ENCODE results near the gene MINDY4. TPM values are rescaled to one million over a fixed set of nuclear protein-coding genes. Genes with fewer than 3 reads are reported as not detected.

Gene MINDY4
- total RNA-seq, 4 donors from 2014 or later, result 4.6 to 14.1 (median 6.8) TPM

DNA sequence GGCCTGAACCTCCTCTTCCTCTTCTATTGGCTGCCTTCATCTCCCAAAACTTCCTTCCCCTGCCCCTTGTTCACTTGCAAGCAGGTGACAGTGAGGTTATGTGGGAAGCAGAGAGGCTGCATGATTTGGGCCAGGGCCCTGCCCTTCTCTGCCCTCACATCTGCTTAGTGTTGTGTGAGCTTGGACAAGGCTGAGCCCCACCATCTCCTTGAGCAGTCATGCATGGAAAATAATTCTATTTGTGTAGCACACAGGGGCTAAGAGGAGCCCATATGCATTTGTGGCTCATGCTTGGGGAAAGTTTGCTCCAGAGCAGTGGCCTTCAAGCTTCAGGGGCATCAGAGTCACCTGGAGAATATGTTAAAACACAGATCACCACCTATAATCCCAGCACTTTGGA lies 113.7 kb downstream of the MINDY4 start:
- H3K4me3 ChIP-seq, result no peak overlapping the region
- no peaks in the 10 kb centered on the region for H3K9me3 ChIP-seq
- no peaks in the 10 kb centered on the region for H3K36me3 ChIP-seq
- H3K27me3 ChIP-seq, result no peaks in the 10 kb centered on the region
- in situ Hi-C loops (cut with MboI; ENCODE audit: low pct_ligation_motif_present in 1 of 4, low pct_unique_long_range_greater_than_20kb in 1 of 4, low sequenced_read_pairs in 3 of 4) (no loop called here), intact Hi-C loops (cut with DNase I; ENCODE audit: low total_unique reads) (no loop called here)
- TF ChIP-seq, protein P1, sequence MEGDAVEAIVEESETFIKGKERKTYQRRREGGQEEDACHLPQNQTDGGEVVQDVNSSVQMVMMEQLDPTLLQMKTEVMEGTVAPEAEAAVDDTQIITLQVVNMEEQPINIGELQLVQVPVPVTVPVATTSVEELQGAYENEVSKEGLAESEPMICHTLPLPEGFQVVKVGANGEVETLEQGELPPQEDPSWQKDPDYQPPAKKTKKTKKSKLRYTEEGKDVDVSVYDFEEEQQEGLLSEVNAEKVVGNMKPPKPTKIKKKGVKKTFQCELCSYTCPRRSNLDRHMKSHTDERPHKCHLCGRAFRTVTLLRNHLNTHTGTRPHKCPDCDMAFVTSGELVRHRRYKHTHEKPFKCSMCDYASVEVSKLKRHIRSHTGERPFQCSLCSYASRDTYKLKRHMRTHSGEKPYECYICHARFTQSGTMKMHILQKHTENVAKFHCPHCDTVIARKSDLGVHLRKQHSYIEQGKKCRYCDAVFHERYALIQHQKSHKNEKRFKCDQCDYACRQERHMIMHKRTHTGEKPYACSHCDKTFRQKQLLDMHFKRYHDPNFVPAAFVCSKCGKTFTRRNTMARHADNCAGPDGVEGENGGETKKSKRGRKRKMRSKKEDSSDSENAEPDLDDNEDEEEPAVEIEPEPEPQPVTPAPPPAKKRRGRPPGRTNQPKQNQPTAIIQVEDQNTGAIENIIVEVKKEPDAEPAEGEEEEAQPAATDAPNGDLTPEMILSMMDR (IDR thresholded peaks at IDR 0.05), result no peak
- TF ChIP-seq POLR2A (IDR thresholded peaks at IDR 0.05) (no peak), POLR2AphosphoS5 (IDR thresholded peaks at IDR 0.05) (no peak), EP300 (IDR thresholded peaks at IDR 0.05; ENCODE audit: low read depth) (no peak)
- H3K4me1 ChIP-seq, result peaks cover 0 to 6% (median 2%) of the 10 kb centered on the region in 4 donors
- DNase-seq, result no peak
- no peak overlapping the region for H3K27ac ChIP-seq

DNA sequence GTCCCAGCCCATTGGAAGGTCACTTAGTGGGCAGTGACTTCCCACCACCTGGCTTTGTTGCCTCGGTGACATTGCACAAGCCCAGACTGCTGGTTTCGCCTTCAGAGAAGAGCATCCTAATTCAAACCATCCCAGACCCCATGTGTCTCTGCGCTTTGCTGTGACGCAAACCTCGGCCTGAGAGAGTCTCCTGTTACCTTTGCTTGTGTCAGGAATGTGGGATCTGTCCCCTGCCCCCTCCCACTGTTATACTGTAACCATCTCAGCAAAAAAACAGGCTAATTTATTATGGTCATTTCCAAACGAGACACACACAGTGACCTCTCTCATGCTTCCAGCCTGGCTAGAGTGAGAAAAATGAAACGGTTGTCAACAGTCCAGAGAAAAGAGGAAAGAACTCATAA lies 115.4 kb downstream of the MINDY4 start:
- H3K4me3 ChIP-seq, result no peak overlapping the region
- TF ChIP-seq POLR2A (IDR thresholded peaks at IDR 0.05), result no peak
- H3K36me3 ChIP-seq, result no peaks in the 10 kb centered on the region
- peaks cover 0 to 3% (median 0%) of the 10 kb centered on the region in 4 donors for H3K4me1 ChIP-seq
- WGBS, 2 donors (ENCODE audit: low coverage in 1 of 2), result 67 to 83% methylated on average over 1 to 7 of the region's 7 CpGs
- no peaks in the 10 kb centered on the region for H3K9me3 ChIP-seq
- H3K27ac ChIP-seq, result no peak overlapping the region
- intact Hi-C loops (cut with DNase I; ENCODE audit: low total_unique reads), result no loop called here
- no peak for DNase-seq
- H3K27me3 ChIP-seq, result no peaks in the 10 kb centered on the region
- in situ Hi-C loops (cut with MboI; ENCODE audit: low pct_ligation_motif_present in 1 of 4, low pct_unique_long_range_greater_than_20kb in 1 of 4, low sequenced_read_pairs in 3 of 4), result no loop called here

DNA sequence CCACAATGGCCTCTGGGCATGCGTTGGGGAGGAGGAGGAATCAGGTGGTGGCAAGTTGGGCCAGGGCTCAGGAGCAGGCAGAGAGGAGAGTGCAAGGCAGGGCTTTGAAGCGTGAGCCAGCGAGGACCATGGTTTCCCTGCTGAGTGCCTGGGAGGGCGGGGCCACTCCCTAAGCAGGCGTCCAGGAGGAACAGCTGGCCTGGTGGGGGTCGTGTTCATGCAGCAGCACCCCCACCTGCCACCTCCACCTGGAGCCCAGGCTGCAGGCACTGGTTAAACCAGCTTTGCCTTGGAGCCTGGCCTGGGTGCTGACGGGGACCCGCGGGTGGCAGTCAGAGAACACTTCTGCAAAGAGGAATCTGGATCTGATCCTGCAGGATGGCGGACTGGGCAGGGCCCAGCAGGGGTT lies 116.3 kb downstream of the MINDY4 start:
- H3K4me1 ChIP-seq, result peaks cover 0 to 3% (median 0%) of the 10 kb centered on the region in 4 donors
- H3K4me3 ChIP-seq, result no peak overlapping the region
- no peak for TF ChIP-seq POLR2AphosphoS5 (IDR thresholded peaks at IDR 0.05)
- TF ChIP-seq, protein P1 (IDR thresholded peaks at IDR 0.05), result no peak
- no peak for TF ChIP-seq EP300 (IDR thresholded peaks at IDR 0.05; ENCODE audit: low read depth)
- TF ChIP-seq POLR2A (IDR thresholded peaks at IDR 0.05), result no peak
- WGBS, 2 donors (ENCODE audit: low coverage in 1 of 2), result 71% methylated on average over 10 of the region's 10 CpGs; no CpG with 5 or more reads in 1 of the 2 donors
- DNase-seq, result no peak
- intact Hi-C loops (cut with DNase I; ENCODE audit: low total_unique reads) (no loop called here), in situ Hi-C loops (cut with MboI; ENCODE audit: low pct_ligation_motif_present in 1 of 4, low pct_unique_long_range_greater_than_20kb in 1 of 4, low sequenced_read_pairs in 3 of 4) (no loop called here)
- H3K27me3 ChIP-seq, result no peaks in the 10 kb centered on the region
- peak overlapping the region in 3 of 4 donors; percentile 3 to 58 (median 31) for H3K27ac ChIP-seq
- H3K36me3 ChIP-seq, result no peaks in the 10 kb centered on the region
- no peaks in the 10 kb centered on the region for H3K9me3 ChIP-seq

DNA sequence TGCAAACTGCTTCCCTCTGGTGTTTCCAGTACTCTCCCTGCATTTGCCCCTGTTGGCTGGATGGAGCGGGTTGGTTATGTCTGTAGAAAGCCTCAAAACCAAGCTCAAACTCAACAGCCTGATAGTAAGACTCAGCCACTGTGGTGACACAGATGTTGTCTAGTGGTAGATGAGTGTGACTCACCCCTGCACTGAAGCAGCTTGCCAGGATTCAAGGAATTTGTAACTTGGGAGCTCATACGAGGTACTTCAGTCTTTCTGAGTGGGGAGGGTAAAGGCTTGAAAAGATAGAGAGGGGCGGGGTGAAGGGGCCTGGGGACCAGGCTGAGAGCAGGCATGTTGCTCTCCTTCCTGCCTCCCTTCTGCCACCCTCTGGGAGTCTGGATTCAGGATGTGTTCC lies 117.5 kb downstream of the MINDY4 start:
- no peak for DNase-seq
- no peak for TF ChIP-seq POLR2A (IDR thresholded peaks at IDR 0.05)
- no peak for TF ChIP-seq EP300 (IDR thresholded peaks at IDR 0.05; ENCODE audit: low read depth)
- TF ChIP-seq, protein P1 (IDR thresholded peaks at IDR 0.05), result no peak
- TF ChIP-seq POLR2AphosphoS5 (IDR thresholded peaks at IDR 0.05), result no peak
- no peaks in the 10 kb centered on the region for H3K9me3 ChIP-seq
- no peaks in the 10 kb centered on the region for H3K36me3 ChIP-seq
- H3K27me3 ChIP-seq, result no peaks in the 10 kb centered on the region
- in situ Hi-C loops (cut with MboI; ENCODE audit: low pct_ligation_motif_present in 1 of 4, low pct_unique_long_range_greater_than_20kb in 1 of 4, low sequenced_read_pairs in 3 of 4) (no loop called here), intact Hi-C loops (cut with DNase I; ENCODE audit: low total_unique reads) (no loop called here)
- 61% methylated on average over 3 of the region's 3 CpGs; no CpG with 5 or more reads in 1 of the 2 donors for WGBS, 2 donors (ENCODE audit: low coverage in 1 of 2)
- peak overlapping the region in 3 of 4 donors; percentile 3 to 58 (median 31) for H3K27ac ChIP-seq
- no peak overlapping the region for H3K4me3 ChIP-seq
- peaks cover 0 to 5% (median 0%) of the 10 kb centered on the region in 4 donors for H3K4me1 ChIP-seq

DNA sequence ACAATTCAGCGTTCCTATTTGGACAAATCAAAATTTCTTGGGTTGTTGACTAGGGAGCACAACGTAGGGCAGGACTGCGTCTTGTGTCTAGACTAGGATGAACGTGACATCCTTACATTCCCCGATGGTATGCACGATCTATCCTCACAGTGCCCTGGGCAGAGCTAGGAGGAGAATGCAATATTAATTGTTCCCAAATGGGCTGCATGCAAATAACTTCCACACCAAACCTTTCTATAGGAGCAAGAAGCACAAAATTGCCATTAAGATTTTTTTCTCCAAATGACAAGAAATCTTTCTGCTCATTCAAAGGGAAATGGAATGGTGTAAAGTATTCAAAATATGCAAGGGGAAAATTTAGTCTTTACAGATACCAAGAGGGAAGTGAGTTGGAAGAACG lies 119.0 kb downstream of the MINDY4 start:
- Histone ChIP-seq H3K27ac (no peak overlapping the region), H3K36me3 (no peaks in the 10 kb centered on the region), H3K9me3 (no peaks in the 10 kb centered on the region), H3K4me3 (no peak overlapping the region), H3K4me1 (peaks cover 0 to 9% (median 0%) of the 10 kb centered on the region in 4 donors), H3K27me3 (no peaks in the 10 kb centered on the region)
- TF ChIP-seq POLR2AphosphoS5 (IDR thresholded peaks at IDR 0.05) (no peak), EP300 (IDR thresholded peaks at IDR 0.05; ENCODE audit: low read depth) (no peak), POLR2A (IDR thresholded peaks at IDR 0.05) (no peak)
- TF ChIP-seq, protein P1 (IDR thresholded peaks at IDR 0.05), result no peak
- intact Hi-C loops (cut with DNase I; ENCODE audit: low total_unique reads), result no loop called here
- in situ Hi-C loops (cut with MboI; ENCODE audit: low pct_ligation_motif_present in 1 of 4, low pct_unique_long_range_greater_than_20kb in 1 of 4, low sequenced_read_pairs in 3 of 4), result no loop called here
- 84 to 97% methylated on average over 7 of the region's 7 CpGs for WGBS, 2 donors (ENCODE audit: low coverage in 1 of 2)
- no peak for DNase-seq

Data from transverse colon (tissue), 4 donors.